Esophagus mucosa (tissue), 1 donor: ENCODE data around the gene AFG1L. TPM values are rescaled to one million over a fixed set of nuclear protein-coding genes. Genes with fewer than 3 reads are reported as not detected.
"Not testable (repeated sequence)": the region's sequence is repeated elsewhere in the genome, so short reads cannot be mapped to it uniquely, and the experiment has no call there.

Source experiments
- ATAC-seq: fragments of 200-7000 bp; cut with Tn5 transposase; one replicate; pipeline ENCODE4 v1.9.1; 2020
- total RNA-seq: library from RNA; stranded (reverse); gene quantifications from one replicate; pipeline ENCODE4 v1.2.4, GENCODE V29; 2023
- donor health status: DM: yes; HTN: yes; CAD: no.

AFG1L gene
- total RNA-seq, 1 donor from 2014 or later, result 7.6 TPM

DNA sequence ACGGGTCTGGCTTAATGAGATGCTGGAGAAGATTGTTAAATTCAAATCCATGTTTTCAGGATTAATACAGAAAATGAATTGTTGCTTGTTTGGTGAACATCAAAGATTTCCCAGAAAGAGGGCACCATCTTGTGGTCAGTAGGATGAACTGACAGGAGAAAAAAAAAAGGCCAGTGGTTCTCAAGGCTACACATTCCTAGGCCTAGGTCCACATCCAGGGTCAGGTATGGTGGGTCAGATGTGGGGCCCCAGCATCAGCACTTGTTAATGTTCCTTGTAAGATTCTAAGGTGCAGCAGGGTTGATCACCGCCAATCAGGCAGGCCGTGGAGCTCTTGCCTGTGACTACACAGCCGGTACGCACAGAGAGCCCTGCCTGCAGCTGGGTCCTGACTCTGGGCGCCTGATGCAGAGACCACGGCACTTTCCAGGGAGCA lies 231.9 kb downstream of the AFG1L start:
- ATAC-seq, result peak; percentile 36

DNA sequence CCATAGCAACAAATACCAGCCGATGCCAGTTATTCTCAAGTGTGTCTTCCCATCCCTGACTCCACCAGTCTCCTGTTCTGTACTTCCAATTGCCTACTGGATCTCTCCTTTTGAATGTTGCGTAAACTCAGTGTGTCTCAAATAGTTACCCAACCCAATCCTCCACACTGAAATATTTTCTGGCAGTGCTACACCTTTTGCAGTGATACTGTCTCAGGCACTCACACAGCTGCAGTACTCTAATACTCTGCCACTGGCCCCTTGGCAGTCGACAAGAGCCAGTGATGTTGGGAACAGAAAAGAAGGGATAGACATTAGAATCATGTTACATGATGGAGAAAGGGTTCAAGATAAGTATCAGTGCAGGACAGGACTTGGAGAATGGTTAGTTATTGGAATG lies 234.0 kb downstream of the AFG1L start:
- ATAC-seq, result no peak

GRCh38 chr6:108531332-108531731 lies 236.5 kb downstream of the AFG1L start:
- no peak for ATAC-seq

GRCh38 chr6:108535114-108535742 lies 240.4 kb downstream of the AFG1L start:
- no peak for ATAC-seq

DNA sequence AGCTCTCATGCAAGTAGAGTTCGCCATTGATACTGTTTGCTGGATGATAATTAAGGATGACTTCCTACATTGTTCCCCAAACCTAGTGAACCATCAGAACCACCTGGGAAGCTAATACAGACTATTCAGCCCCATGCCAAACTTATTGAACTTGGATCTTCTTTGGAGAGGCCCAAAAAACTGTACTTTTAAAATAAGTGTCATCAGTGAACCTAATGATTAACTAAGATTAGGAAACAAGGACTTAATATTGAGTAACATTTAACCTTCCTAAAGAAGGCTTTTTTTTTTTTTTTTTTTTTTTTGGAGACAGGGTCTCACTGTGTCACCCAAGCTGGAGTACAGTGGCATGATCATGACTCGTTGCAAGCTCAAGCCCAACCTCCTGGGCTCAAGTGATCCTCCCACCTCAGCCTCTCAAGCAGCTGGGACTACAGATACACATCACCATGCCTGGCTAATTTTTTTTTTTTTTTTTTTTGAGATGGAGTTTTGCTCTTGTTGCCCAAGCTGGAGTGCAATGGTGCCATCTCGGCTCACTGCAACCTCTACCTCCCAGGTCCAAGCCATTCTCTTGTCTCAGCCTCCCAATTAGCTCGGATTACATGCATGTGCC lies 241.2 kb downstream of the AFG1L start:
- ATAC-seq, result not testable (repeated sequence)

DNA sequence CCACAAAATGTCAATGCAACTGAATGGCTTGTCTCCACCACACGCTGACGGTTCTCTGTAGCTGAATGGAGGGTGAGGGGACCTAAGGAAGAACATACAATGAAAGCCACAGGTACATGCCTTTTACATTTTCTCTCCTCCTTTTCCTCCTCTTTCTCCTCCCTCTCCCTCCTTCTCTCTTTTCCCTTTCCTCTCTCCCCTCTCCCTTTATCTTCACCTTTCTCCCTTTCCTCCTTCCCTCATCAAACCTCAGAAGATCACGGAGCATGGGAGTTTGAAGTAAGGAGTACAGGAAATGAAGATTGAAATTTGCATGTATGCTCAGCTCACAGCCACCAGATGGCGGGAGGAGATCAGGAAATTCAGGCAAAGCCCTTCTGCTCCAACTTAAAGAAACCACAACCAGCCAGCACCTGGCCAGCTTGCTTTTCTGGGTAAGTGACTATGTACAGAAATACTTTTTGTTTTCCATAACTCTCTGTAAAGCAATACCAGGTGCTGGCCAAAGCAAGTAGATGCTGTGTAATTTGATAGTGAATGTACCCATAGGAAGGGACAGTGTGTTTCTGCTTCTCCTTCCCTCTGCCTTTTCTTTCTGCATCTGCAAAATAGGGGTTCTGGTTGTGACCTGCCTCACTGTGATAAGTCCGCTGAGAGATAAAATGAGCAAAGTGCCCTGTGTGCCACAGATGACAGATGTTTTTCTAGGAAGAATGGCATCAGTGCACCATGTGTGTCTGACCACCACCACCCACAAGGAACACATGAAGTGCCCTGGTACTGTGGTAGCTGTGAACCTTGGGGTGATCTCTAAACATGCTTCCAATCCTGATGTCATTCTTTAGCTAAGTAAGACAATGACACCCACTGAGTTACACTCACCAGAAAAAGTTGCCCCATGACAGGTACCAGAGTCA lies 247.2 kb downstream of the AFG1L start:
- ATAC-seq, result peak; percentile 88

DNA sequence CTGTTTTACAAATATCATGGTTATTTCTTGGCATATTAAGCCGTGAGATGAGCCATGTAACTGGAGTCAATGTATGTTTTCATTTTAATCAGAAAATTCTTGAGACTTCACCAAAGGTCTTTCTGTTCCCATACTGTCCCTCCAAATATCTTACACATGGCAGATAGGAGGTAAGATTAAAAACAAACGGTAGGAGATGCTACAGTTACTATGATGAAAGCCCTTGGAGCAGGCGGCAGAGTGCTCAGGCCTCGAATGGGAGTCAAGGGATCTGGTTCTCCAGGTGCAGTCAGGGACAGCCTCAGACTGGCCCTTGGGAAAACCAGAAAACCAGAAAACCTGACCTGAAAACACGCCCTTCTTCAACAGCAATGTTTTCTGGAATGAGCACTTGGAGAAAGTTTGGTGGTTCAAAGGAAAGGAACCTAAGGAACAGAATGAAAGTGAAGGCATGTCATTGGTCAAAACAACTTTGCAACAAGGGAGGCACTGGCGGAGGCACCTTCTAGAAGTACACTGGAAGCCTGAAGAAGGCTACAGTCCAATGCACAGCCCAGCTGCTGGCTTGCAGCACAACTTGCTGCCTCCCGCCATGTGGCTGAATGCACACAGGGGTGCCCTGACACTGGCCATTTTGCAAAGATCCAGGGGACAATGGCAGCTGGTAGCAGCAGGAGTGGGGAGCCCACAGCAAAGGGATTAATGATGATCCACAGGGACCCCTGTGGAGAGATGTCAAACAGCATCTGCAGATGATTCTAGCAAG lies 248.5 kb downstream of the AFG1L start:
- ATAC-seq, result no peak

DNA sequence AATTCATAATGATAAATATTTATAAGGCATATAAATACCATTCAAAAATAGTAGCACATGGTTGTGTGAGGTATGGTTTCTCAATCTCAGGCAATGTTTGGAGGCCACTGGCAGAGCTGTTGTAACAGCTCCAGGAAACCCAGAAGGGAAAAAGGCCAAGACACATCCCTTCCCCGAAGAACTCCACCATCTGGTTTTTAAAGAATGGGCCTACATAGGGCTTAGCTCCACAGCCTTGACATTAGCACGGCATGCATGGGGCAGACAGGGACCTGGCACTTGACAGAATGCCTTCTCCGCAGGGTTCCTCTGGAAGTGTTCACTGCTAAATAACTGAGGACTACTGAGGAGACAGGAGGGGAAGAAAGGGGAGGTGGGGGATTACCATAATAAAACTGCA lies 249.8 kb downstream of the AFG1L start:
- ATAC-seq, result no peak

- no peak for ATAC-seq
Measured at GRCh38 chr6:108546079-108547049, 251.5 kb downstream of the AFG1L start.

GRCh38 chr6:108549241-108549640 lies 254.4 kb downstream of the AFG1L start:
- ATAC-seq, result no peak

- ATAC-seq, result no peak
Measured at GRCh38 chr6:108549741-108550140, 254.9 kb downstream of the AFG1L start.

GRCh38 chr6:108550256-108550655 lies 255.4 kb downstream of the AFG1L start:
- ATAC-seq, result no peak

DNA sequence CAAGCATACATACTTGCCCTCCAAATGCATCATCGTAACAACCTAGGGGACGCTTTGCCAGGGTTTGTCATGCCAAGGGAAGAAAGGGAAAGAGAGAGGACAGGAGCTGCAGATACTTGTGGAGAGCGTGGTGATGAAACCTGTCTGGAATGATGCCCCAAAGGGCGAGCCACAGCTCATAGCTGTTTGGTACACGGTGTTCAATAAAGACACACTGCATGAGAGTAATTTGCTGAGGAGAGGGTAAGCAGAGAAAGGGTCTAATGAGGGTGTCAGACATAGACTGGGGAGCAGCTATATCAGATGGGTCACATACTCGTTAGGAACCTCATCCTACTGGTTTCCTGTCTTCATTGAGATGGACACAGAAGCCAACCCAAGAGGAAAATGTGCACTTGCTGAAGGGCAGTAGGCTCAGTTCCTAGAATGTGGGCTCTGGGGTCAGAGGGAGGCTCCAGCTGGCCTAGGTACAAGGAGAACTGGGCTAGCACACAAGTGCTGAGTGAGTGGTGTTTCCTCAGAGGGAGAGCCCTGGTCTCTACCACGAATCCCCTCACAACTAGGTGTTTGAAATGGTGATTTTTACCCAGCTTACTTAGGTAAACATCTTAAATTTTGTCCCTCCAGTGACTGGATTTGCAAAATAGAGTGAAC lies 260.7 kb downstream of the AFG1L start:
- ATAC-seq, result no peak

DNA sequence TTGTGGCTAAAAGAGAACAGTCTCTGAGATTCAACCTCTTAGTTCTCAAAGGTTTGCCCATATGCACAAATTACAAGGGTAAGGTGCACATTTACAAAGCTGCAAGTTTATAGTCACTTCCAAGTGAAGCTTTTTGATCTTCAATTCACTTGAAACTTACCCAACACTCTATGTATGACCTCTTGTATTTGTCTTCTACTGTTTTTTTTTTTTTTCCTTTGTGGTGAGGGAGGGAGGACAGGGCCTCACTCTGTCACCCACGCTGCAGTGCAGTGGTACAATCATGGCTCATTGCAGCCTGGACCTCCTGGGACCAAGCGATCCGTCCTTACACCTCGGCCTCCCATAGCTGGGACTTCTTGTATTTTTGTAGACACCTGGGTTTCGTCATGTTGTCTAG lies 261.4 kb downstream of the AFG1L start:
- no peak for ATAC-seq

GRCh38 chr6:108556866-108557493 lies 262.1 kb downstream of the AFG1L start:
- no peak for ATAC-seq

DNA sequence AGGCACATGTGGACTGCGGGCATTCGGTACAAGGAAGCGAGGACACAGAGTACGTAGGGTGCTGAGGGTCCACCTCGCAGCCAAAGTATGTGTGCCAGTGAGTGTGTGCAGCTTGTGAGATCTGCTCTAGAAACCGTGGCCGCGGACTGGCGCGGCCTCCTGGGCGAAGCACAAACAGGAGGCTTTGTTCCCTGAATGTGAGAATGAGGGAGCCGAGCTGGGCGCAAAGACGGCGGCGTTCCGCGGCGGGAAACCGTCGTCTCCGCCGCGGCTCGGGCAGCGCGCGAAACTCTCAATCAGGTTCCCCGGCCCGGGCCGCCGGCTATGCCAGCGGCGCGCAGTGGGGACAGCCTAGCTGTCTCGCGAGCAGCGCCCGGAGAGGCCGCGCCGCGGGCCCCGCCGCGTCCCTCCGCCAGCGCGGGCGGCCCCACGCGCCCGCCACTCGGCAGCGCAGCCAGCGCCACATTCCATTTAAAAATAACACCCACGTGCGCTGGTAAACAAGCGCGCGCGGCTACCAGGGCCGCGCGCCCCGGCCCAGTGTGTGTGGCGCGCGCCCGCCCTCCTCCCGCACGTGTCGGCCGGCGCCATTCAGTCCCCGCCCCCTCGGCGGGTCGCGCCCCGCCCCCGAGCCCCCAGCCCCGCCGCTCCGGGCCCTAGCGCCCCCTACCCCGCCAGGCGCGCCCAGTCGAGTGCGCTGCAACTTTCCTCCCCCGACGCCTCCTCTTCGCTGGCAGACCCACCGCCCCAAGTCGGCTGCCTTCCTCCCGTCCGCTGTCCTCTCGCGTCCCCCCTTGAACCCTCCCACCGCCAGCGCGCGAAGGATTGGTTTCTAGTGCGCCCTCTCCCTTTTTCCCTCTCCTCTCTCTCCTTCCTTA lies 262.9 kb downstream of the AFG1L start:
- peak; percentile 58 for ATAC-seq

GRCh38 chr6:108558372-108559096 lies 263.7 kb downstream of the AFG1L start:
- peak; percentile 80 for ATAC-seq

DNA sequence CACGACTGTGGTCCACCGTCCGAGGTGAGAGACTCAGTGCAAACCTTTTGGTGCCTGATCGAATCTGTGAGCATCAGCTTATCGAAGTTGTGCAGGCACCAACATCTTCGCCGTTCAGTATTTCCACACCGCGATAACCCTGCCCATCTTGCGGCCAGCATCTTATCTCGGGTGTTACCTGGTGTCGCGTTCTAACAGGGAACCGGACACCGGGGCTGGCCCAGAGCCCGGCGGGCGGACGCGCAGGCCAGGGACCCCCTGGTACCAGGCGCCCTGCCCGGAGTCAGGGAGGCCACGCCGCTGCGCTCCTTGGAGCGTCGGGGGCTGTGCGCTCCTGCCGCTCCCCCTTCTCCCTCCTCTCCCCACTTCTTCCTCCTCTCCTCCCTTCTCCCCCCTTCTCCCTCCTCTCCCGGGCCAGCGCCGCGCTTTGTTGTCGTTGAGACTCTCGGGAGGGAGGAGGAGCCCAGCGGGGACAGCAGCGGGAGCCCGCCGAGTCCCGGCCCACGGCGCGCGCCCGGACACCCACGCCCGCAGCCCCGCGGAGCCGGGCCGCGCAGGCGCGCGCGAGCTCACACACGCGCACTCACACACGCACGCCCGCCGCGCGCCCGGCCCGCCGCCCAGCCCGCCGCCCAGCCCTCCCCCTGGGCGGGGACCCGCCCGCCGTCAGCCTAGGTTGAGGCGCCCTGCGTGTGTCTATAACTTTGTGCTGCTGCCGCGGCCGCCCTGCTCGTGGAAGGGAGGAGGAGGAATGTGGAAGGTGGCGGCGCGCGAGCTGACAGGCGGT lies 264.4 kb downstream of the AFG1L start:
- ATAC-seq, result peak; percentile 73
